ENCODE results near the gene SLC7A4.
"Not testable (repeated sequence)": the region's sequence is repeated elsewhere in the genome, so short reads cannot be mapped to it uniquely, and the experiment has no call there.

SLC7A4 gene

GRCh38 chr22:21042978-21043859 is 10.9 kb upstream of the SLC7A4 start:
- DNase-seq, result no peak

GRCh38 chr22:21041937-21042336 is 9.6 kb upstream of the SLC7A4 start:
- no peak for DNase-seq

GRCh38 chr22:21039158-21039557 is 6.8 kb upstream of the SLC7A4 start:
- not testable (repeated sequence) for DNase-seq

- no peak for DNase-seq
Measured at GRCh38 chr22:21038405-21038804, 6.0 kb upstream of the SLC7A4 start.

- DNase-seq, result no peak
Measured at GRCh38 chr22:21034989-21035388, 2.6 kb upstream of the SLC7A4 start.

GRCh38 chr22:21033895-21034294 is 1.5 kb upstream of the SLC7A4 start:
- no peak for DNase-seq

GRCh38 chr22:21032868-21033688 is 717 bp upstream of the SLC7A4 start:
- DNase-seq, result no peak

GRCh38 chr22:21031545-21032036 is 770 bp downstream of the SLC7A4 start:
- no peak for DNase-seq

- no peak for DNase-seq
Measured at GRCh38 chr22:21030621-21031544, 1.5 kb downstream of the SLC7A4 start.

- no peak for DNase-seq
Measured at GRCh38 chr22:21030032-21030431, 2.3 kb downstream of the SLC7A4 start.

- no peak for DNase-seq
Measured at GRCh38 chr22:21029486-21030025, 2.8 kb downstream of the SLC7A4 start.

- no peak for DNase-seq
Measured at GRCh38 chr22:21028277-21029251, 3.8 kb downstream of the SLC7A4 start.

- no peak for DNase-seq
Measured at GRCh38 chr22:21026783-21027692, 5.3 kb downstream of the SLC7A4 start.

- DNase-seq, result no peak
Measured at GRCh38 chr22:21025763-21026755, 6.3 kb downstream of the SLC7A4 start.

- no peak for DNase-seq
Measured at GRCh38 chr22:21025266-21025665, 7.1 kb downstream of the SLC7A4 start.

- DNase-seq, result no peak
Measured at GRCh38 chr22:21022955-21023614, 9.3 kb downstream of the SLC7A4 start.

GRCh38 chr22:21022507-21022906 is 9.9 kb downstream of the SLC7A4 start:
- DNase-seq, result no peak

GRCh38 chr22:21020802-21021429 is 11.4 kb downstream of the SLC7A4 start:
- DNase-seq, result no peak

All from activated naive CD4-positive, alpha-beta T cell treated with anti-CD3 and anti-CD28 coated beads, Interleukin-2, amount 50 U/mL, for 16 hours (primary cell).